Memory B cell (primary cell): ENCODE results near the gene HSPG2.

ENCODE experiments used
- ATAC-seq: fragments of 150-1000 bp; cut with Tn5 transposase; 2 replicates; pipeline ENCODE4 v1.10.0; 2021; ENCODE audit warnings: low read depth, mild to moderate bottlenecking, moderate library complexity
- DNase-seq, 2 donors: peaks; one replicate each; pipeline ENCODE4 v3.0.0; 2022; ENCODE audit warnings: low spot score in 2 of 2
- H3K27ac Mint-ChIP-seq: one replicate; pipeline ENCODE4 v1.8.0; 2022; ENCODE audit warnings: mild to moderate bottlenecking, moderate library complexity, mixed read lengths
- H3K27me3 Mint-ChIP-seq: one replicate; pipeline ENCODE4 v1.8.0; 2022; ENCODE audit warnings: mixed read lengths
- H3K36me3 Mint-ChIP-seq: one replicate; pipeline ENCODE4 v1.8.0; 2022; ENCODE audit warnings: mild to moderate bottlenecking, mixed read lengths
- H3K4me1 Mint-ChIP-seq: one replicate; pipeline ENCODE4 v1.8.0; 2022; ENCODE audit warnings: mixed read lengths
- H3K4me3 Mint-ChIP-seq: one replicate; pipeline ENCODE4 v1.8.0; 2022; ENCODE audit warnings: mild to moderate bottlenecking, moderate library complexity, mixed read lengths
- H3K9me3 Mint-ChIP-seq: one replicate; pipeline ENCODE4 v1.8.0; 2022; ENCODE audit warnings: mixed read lengths

HSPG2 gene

DNA sequence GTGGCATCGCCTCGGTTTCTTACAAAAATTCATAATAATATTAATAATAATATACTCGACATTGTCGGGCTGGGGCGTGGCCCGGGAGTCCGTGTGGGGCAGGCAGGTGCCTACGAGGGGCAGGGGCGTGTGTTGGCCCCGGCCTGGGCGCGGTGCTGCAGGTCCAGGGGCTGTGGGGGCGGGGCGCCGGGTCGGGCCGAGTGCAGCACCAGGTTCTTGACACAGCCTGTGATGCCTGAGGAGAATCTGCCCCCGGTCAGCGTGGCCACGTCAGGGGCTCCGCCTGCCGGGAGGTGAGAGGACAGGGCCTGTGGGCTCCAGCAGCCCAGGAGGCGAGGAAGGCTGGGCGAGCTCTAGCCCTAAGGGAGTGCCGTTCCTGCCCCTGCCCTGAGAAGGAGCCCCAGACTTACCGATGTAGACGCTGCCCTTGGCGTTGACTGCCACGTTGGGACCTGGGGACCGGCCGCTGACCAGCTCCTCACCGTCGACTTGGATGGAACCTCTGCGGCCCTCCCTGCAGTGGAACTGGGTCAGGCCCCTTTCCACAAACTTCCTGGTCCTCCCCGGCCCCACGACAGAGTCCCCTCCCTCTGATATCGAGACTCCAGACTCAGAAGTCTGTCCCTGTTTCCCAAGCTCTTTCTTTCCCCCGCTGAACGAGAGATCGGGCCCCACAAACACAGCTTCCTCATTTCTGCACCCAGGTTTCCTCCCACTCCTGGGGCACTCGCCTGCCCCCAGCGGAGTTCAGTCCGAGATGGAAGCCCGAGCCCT, 113.7 kb downstream of the HSPG2 start:
- DNase-seq (no peak), ATAC-seq (peak; percentile 45)
- no peaks in the 10 kb centered on the region for H3K9me3 Mint-ChIP-seq
- H3K4me1 Mint-ChIP-seq, result peaks cover 3% of the 10 kb centered on the region
- H3K27ac Mint-ChIP-seq, result no peak overlapping the region
- H3K36me3 Mint-ChIP-seq, result peaks cover 7% of the 10 kb centered on the region
- H3K27me3 Mint-ChIP-seq, result no peaks in the 10 kb centered on the region
- H3K4me3 Mint-ChIP-seq, result no peak overlapping the region

DNA sequence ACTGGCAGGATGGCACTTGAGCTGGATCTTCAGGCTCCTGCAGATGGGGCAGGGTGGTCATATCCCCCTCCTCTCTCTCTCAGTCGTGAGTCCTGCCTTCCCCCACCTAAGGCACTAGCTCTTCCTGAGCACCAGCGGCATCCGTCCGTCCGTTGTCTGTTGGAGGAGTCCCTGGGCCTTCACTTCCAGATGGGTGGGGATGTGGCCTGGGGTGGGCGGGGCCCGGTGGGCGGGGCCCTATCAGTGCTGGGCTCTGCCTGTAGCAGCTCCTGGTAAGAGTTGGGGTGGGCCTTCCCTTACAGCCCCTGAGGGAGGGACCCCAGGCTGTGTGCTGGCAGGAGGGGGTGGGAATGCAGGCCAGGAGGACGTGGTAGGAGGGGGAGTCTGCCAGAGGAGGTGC, 114.8 kb downstream of the HSPG2 start:
- H3K9me3 Mint-ChIP-seq, result no peaks in the 10 kb centered on the region
- H3K27me3 Mint-ChIP-seq, result no peaks in the 10 kb centered on the region
- DNase-seq (no peak), ATAC-seq (no peak)
- H3K27ac Mint-ChIP-seq, result no peak overlapping the region
- peaks cover 1% of the 10 kb centered on the region for H3K36me3 Mint-ChIP-seq
- H3K4me1 Mint-ChIP-seq, result peaks cover 3% of the 10 kb centered on the region
- no peak overlapping the region for H3K4me3 Mint-ChIP-seq

DNA sequence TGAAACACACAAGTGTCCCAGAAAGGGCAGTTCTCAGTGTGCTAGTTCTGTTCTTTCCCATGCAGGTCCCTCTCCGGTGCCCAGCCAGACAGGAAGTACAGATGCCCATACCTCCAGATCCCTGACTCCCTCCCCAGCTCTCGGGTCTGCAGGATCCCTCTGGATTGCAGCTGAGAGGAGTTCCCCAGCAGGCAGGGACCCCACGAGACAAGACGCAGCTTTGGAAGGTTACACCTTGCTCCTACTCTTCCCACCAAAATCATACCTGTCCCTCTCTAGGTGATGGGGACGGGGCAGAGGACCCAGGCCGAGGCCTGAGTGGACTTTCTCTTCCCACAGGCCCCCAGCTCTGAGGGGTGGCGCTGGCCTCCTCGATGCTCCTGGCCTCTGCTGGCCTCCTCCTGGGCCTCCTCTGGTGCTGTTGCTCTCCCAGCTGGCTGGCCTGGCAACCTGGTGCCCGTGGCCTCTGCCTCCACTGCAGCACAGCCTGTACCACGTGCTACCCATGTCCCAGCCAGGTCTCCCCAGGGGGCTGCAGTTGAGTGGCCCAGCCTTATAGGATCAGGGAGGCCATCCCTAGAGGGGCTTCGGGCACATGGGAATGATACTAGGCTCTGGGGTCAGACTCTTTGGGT, 115.6 kb downstream of the HSPG2 start:
- Mint-ChIP-seq H3K36me3 (no peaks in the 10 kb centered on the region), H3K27me3 (no peaks in the 10 kb centered on the region), H3K4me1 (peaks cover 3% of the 10 kb centered on the region), H3K27ac (no peak overlapping the region), H3K9me3 (no peaks in the 10 kb centered on the region), H3K4me3 (no peak overlapping the region)
- no peak for ATAC-seq
- DNase-seq, result no peak

DNA sequence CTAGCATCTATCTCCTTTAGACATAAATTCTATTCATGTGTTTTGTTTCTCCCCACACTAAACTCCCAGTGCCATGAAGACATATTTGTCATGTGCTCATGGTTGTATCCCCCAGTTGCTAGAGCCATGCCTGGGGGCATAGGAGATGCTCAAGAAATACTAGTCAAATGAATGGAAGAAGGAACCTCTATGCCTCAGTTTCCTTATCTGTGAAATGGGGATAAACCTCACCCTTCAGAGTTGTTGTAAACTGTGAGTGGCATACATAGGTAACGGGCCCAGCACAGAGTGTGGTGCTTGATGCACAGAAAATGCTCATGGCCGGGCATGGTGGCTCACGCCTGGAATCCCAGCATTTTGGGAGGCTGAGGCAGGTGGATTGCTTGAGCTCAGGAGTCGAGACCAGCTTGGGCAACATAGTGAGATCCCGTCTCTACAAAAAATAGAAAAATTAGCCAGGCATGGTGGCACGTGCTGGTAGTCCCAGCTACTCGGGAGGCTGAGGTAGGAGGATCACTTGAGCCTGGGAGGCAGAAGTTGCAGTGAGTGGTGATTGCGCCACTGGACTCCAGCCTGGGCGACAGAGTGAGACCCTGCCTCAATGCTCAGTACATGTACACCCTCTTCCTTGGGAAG, 116.4 kb downstream of the HSPG2 start:
- DNase-seq (no peak), ATAC-seq (no peak)

DNA sequence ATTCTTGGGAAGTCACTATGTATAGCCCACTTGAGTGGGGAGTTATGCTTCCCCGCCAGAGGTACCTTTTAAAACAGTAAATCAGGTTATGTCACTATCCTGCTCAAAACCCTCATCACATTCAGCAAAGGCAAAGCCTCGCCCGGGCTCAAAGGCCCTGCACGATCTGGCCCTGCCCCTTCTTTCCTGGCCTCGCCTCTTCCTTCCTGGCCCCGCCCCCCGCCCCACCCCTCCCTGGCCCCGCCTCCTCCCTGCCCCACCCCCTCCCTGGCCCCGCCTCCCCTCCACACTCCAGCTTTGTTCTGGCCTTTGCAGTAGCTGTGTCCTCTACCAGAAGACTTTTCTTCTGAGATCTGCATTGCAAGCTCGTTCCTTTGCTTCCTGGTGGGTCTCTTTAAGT, 118.5 kb downstream of the HSPG2 start:
- no peaks in the 10 kb centered on the region for H3K36me3 Mint-ChIP-seq
- H3K4me3 Mint-ChIP-seq, result no peak overlapping the region
- H3K4me1 Mint-ChIP-seq, result peaks cover 8% of the 10 kb centered on the region
- H3K9me3 Mint-ChIP-seq, result no peaks in the 10 kb centered on the region
- ATAC-seq (peak; percentile 27), DNase-seq (no peak)
- no peak overlapping the region for H3K27ac Mint-ChIP-seq
- H3K27me3 Mint-ChIP-seq, result no peaks in the 10 kb centered on the region

More for the DNA sequence above, 116.4 kb downstream of the HSPG2 start:
- Mint-ChIP-seq H3K4me1 (peaks cover 5% of the 10 kb centered on the region), H3K4me3 (no peak overlapping the region), H3K27ac (no peak overlapping the region), H3K27me3 (no peaks in the 10 kb centered on the region), H3K36me3 (no peaks in the 10 kb centered on the region), H3K9me3 (no peaks in the 10 kb centered on the region)

DNA sequence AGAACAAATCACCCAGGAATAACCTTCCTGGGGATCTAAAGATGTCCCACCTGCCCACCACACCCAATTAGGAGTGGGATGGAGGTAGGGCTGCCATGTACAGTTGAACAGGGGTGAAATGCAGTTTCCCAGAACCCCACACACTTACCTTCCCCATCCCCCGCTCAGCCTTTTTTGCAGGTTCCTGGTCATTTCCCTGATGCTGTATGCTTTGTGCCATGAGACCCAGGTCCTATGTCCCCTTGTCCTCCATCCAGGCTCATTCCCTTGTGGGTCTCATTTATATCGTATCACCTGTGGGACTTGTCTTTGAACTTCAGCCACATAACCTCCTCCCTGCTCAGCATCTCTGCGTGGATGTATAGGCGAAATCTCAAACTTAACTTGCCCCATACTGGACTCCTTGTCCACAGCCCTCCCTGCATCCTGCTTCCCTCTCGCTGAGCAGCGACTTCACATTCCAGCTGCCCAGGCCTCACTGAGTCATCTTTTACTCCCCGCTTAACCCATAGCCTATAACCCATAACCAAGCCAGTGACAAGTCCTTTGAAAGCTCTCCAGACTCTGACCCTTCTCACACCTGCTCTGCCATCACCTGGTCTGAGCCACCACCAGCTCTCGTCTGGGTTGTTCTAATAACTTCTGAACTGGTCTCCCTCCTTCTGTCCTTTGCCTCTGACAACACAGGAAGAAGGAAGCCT, 120.4 kb downstream of the HSPG2 start:
- Mint-ChIP-seq H3K27ac (no peak overlapping the region), H3K36me3 (no peaks in the 10 kb centered on the region), H3K9me3 (no peaks in the 10 kb centered on the region), H3K4me3 (no peak overlapping the region), H3K4me1 (peaks cover 8% of the 10 kb centered on the region), H3K27me3 (peaks cover 2% of the 10 kb centered on the region)
- DNase-seq, result no peak
- no peak for ATAC-seq

DNA sequence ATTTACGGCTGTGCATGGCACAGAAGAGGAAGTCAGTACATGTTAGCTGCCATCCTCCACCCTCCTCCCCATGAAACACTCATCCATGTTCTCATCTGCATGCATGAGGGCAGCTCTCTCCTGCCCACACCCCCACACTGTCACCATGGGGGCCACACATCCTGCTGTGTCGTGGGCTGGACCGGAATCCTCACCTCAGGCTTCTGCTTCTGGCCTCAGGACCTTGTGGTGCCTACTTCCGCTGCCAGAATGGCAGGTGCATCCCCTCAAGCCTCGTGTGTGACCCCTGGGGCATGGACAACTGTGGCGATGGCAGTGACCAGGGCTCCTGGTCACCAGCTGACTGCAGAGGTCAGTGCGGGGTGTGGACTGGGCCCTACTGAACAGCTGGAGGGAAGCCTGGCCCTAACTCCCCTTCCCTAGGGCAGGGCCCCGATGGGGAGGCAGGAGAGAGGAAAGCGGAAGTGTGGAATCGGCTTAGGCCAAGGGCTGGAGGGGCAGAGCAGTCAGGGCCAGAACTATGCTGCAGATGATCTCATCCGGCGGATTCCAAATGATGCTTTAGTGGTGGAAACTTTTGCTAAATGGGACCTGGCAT, 121.3 kb downstream of the HSPG2 start:
- no peak overlapping the region for H3K4me3 Mint-ChIP-seq
- peaks cover 4% of the 10 kb centered on the region for H3K27me3 Mint-ChIP-seq
- no peaks in the 10 kb centered on the region for H3K36me3 Mint-ChIP-seq
- peaks cover 8% of the 10 kb centered on the region for H3K4me1 Mint-ChIP-seq
- H3K27ac Mint-ChIP-seq, result no peak overlapping the region
- H3K9me3 Mint-ChIP-seq, result no peaks in the 10 kb centered on the region
- ATAC-seq (peak; percentile 61), DNase-seq (no peak)

DNA sequence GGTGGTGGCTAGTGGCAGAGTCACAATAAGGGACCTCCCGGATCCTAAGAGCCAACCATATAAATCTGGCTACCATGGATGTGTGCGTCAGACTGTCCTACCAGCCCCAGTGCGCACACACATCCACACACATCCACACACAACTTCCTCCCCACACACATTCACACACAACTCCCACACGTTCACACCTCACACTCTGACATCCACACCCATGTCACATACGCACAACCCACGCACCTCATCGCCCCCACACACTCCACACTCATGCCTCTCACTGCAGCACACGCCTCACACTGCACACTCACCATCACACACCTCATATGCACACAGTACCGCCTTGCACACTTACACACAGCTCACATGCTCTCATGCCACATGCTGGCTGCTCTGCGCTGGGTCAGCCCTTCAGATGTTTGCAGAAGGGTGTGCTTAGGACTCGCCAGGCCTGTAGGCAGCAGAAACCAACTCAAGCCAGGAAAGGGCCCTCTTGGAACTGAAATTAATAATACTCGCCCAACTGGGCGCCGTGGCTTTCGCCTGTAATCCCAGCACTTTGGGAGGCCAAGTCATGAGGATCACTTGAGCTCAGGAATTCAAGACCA, 122.0 kb downstream of the HSPG2 start:
- ATAC-seq (no peak), DNase-seq (no peak)
- H3K27me3 Mint-ChIP-seq, result peaks cover 7% of the 10 kb centered on the region
- peak overlapping the region; percentile 1 for H3K27ac Mint-ChIP-seq
- H3K4me1 Mint-ChIP-seq, result peaks cover 8% of the 10 kb centered on the region
- no peaks in the 10 kb centered on the region for H3K36me3 Mint-ChIP-seq
- H3K9me3 Mint-ChIP-seq, result no peaks in the 10 kb centered on the region
- H3K4me3 Mint-ChIP-seq, result peak overlapping the region; percentile 61

DNA sequence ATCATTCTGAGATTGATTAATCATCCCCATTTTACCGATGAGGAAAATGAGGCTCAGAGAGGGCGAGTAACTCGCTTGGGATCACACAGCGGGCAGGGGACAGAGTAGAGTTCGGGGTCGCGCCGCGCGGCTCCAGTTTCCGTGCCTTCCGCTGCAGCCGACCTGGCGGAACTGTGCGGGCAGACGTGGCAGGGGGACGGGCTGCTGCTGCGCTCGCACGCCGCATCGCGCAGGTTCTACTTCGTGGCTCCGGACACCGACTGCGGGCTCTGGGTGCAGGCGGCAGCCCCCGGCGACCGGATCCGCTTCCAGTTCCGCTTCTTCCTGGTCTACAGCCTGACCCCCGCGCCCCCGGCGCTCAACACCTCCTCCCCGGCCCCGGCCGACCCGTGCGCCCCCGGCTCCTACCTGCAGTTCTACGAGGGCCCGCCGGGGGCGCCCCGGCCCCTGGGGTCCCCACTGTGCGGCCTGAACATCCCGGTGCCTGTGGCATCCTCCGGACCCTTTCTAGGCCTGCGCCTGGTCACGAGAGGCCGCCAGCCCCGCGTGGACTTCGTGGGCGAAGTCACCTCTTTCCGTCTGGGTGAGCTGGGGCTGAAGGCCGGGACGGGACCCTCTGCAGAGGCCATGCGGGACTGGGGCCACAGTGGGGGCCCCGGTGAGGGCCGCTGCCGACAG, 122.7 kb downstream of the HSPG2 start:
- H3K9me3 Mint-ChIP-seq, result no peaks in the 10 kb centered on the region
- peaks cover 7% of the 10 kb centered on the region for H3K27me3 Mint-ChIP-seq
- ATAC-seq (peak; percentile 71), DNase-seq (peak; percentile 38 to 56)
- no peaks in the 10 kb centered on the region for H3K36me3 Mint-ChIP-seq
- H3K27ac Mint-ChIP-seq, result no peak overlapping the region
- H3K4me3 Mint-ChIP-seq, result peak overlapping the region; percentile 74
- H3K4me1 Mint-ChIP-seq, result peaks cover 8% of the 10 kb centered on the region

DNA sequence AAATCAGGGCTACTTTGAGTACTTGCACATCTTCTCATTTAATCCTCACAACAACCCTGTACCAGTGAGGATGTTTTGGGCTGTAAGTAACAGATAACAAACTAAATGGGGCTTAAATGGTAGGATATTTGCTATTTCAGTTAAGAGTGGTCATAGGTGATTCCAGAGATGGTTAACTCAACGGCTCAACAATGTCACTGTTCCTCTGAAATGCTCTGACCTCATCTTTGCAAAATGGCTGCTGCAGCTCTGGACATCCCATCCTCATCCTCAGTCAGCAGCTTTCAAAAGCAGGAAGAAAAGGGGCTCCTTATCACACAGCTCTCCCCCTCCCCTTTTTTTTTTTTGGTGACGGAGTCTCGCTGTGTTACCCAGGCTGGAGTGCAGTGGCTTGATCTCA, 123.6 kb downstream of the HSPG2 start:
- H3K4me3 Mint-ChIP-seq, result no peak overlapping the region
- H3K27ac Mint-ChIP-seq, result no peak overlapping the region
- H3K27me3 Mint-ChIP-seq, result peaks cover 7% of the 10 kb centered on the region
- H3K9me3 Mint-ChIP-seq, result no peaks in the 10 kb centered on the region
- H3K36me3 Mint-ChIP-seq, result no peaks in the 10 kb centered on the region
- DNase-seq (no peak), ATAC-seq (no peak)
- H3K4me1 Mint-ChIP-seq, result peaks cover 8% of the 10 kb centered on the region

DNA sequence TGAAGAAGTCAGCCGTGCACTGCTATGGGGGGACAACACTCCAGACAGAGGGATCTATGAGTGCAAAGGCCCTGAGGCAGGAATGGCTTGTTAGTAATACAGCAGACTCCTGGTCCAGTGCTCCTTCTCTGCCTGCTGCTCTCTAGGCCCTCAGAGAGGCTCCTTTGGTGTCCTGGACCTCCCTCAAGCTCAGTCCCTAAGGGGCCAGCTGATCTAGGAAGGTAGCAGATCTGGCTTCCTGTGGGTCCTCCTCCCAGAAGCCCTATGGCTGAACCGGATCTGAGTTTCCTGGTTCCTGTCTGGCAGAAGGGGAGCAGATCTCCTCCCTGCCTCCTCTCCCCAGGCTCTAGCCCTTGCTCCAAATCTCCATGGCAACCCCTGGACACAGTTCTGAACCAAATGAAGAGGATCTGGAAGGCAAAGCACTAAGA, 125.2 kb downstream of the HSPG2 start, which contains the start of gene LDLRAD2:
Gene LDLRAD2 (plus strand): TSS at position 391 of the 431 bp plus-strand sequence. CDS start 187 bp downstream, outside the sequence.
- no peak for ATAC-seq
- DNase-seq, result no peak
- H3K36me3 Mint-ChIP-seq, result no peaks in the 10 kb centered on the region
- H3K27me3 Mint-ChIP-seq, result peaks cover 7% of the 10 kb centered on the region
- H3K4me1 Mint-ChIP-seq, result peaks cover 8% of the 10 kb centered on the region
- no peak within 1 kb of the TSS for H3K4me3 Mint-ChIP-seq
- H3K9me3 Mint-ChIP-seq, result no peaks in the 10 kb centered on the region
- H3K27ac Mint-ChIP-seq, result no peak within 1 kb of the TSS

DNA sequence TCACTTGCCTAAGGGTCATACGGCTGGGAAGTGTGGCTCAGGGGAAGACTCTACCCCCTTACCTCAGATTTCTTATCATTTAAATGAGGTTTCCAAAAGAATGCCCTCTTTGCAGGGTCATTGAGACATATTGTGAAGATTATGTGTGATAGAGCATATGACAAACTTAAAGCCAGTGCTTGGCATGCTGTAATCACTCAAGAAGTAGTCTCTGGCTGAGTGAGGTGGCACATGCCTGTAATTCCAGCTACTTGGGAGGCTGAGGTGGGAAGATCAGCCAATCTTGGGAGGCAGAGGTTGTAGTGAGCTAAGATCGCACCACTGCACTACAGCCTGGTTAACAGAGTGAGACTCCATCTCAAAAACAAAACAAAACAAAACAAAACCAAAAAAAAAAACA, 132.6 kb downstream of the HSPG2 start:
- DNase-seq (no peak), ATAC-seq (no peak)
- H3K4me1 Mint-ChIP-seq, result peaks cover 2% of the 10 kb centered on the region
- H3K4me3 Mint-ChIP-seq, result no peak overlapping the region
- H3K36me3 Mint-ChIP-seq, result no peaks in the 10 kb centered on the region
- H3K9me3 Mint-ChIP-seq, result peaks cover 3% of the 10 kb centered on the region
- H3K27ac Mint-ChIP-seq, result no peak overlapping the region
- no peaks in the 10 kb centered on the region for H3K27me3 Mint-ChIP-seq

DNA sequence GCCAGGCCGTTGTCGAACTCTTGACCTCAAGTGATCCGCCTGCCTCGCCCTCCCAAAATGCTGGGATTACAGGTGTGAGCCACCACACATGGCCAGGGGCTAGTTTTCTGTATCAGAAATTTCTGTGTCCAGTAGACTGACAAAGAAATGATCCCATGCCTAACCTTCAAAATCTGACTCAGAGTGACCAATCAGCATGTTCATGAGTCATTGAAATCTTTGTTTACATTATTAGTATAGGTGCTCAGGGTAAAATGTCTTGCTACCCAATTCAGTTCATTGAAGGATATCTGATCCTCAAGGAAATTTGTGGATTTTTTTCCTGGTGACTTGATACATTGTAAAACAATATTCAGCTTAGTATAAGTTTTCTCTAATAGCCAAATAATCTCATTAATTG, 136.0 kb downstream of the HSPG2 start:
- Mint-ChIP-seq H3K36me3 (no peaks in the 10 kb centered on the region), H3K9me3 (peaks cover 3% of the 10 kb centered on the region), H3K4me1 (peaks cover 5% of the 10 kb centered on the region), H3K4me3 (no peak overlapping the region), H3K27me3 (no peaks in the 10 kb centered on the region), H3K27ac (no peak overlapping the region)
- DNase-seq, result no peak
- ATAC-seq, result no peak
